Smooth muscle cell (in vitro differentiated cells): ENCODE measurements around the gene TEP1. TPM values are rescaled to one million over a fixed set of nuclear protein-coding genes. Genes with fewer than 3 reads are reported as not detected.

Experiments used
- DNase-seq: peaks from one replicate; lab custom pipeline; 2025; ENCODE audit not compliant: unreplicated experiment; lab: John Stamatoyannopoulos, UW
- H2AFZ ChIP-seq: fragments of 200-600 bp; sonication (generic); 2 replicates; pipeline ENCODE4 v1.6.0; 2016; ENCODE audit warnings: antibody characterized with exemption, low read depth, mild to moderate bottlenecking
- H3F3A ChIP-seq: fragments of 200-600 bp; sonication (generic); 2 replicates; pipeline ENCODE4 v1.6.0; 2017; ENCODE audit warnings: antibody characterized with exemption, low read depth
- H3K27ac ChIP-seq: fragments of 200-600 bp; sonication (generic); 2 replicates; pipeline ENCODE4 v1.5.1; 2016; ENCODE audit warnings: low read depth, mild to moderate bottlenecking
- H3K27me3 ChIP-seq: fragments of 200-600 bp; sonication (generic); 2 replicates; pipeline ENCODE4 v1.6.1; 2016; ENCODE audit warnings: low read depth, mild to moderate bottlenecking
- H3K36me3 ChIP-seq: fragments of 200-600 bp; sonication (generic); 2 replicates; pipeline ENCODE4 v1.5.1; 2016; ENCODE audit warnings: low read depth
- H3K4me1 ChIP-seq: fragments of 200-600 bp; sonication (generic); 2 replicates; pipeline ENCODE4 v1.5.1; 2016; ENCODE audit warnings: low read depth
- H3K4me2 ChIP-seq: fragments of 200-600 bp; sonication (generic); 2 replicates; pipeline ENCODE4 v1.6.0; 2016; ENCODE audit warnings: mild to moderate bottlenecking
- H3K4me3 ChIP-seq: fragments of 200-600 bp; sonication (generic); 2 replicates; pipeline ENCODE4 v1.5.1; 2016; ENCODE audit warnings: mild to moderate bottlenecking
- H3K79me2 ChIP-seq: fragments of 200-600 bp; sonication (generic); 2 replicates; pipeline ENCODE4 v1.6.0; 2016; ENCODE audit warnings: low read depth, mild to moderate bottlenecking
- H3K9ac ChIP-seq: fragments of 200-600 bp; sonication (generic); 2 replicates; pipeline ENCODE4 v1.6.0; 2016; ENCODE audit warnings: low read depth
- H3K9me3 ChIP-seq: fragments of 200-600 bp; sonication (generic); replicated peaks from 2 replicates; pipeline ENCODE4 v1.5.1; 2016; ENCODE audit warnings: low read depth
- H4K20me1 ChIP-seq: fragments of 200-600 bp; sonication (generic); 2 replicates; pipeline ENCODE4 v1.6.0; 2016; ENCODE audit warnings: low read depth
- WGBS: methylation state at CpG from one replicate; pipeline ENCODE4 v1.1.7; 2016; ENCODE audit warnings: low lambda C conversion rate; 5-methylcytosine and 5-hydroxymethylcytosine counted together
- polyA plus RNA-seq: library from polyadenylated mRNA; unstranded; fragments of >200 nt; fragmentation: Nextera tagmentation; extraction: Ambion mirVana; gene quantifications from 2 replicates; pipeline ENCODE4 v1.2.1, GENCODE V29; 2016
- total RNA-seq: library from RNA; depleted of rRNA; stranded (reverse); fragments of >200 nt; gene quantifications from 2 replicates; pipeline ENCODE4 v1.2.3, GENCODE V29; 2014
- TF ChIP-seq, protein P1 (sequence below): fragments of 200-600 bp; sonication (generic); IDR thresholded peaks from 2 replicates; pipeline ENCODE4 v1.5.1; 2017; ENCODE audit warnings: borderline replicate concordance, mild to moderate bottlenecking, antibody characterized with exemption; ENCODE audit not compliant: insufficient read depth, poor library complexity, severe bottlenecking

Gene TEP1
- total and polyA plus RNA-seq, 2 experiments from 2014 or later, result 4.0 to 10.3 TPM

GRCh38 chr14:20403521-20403920, 9.8 kb downstream of the TEP1 start:
- Histone ChIP-seq H3F3A (no peaks in the 10 kb centered on the region), H3K36me3 (peaks cover 14% of the 10 kb centered on the region), H4K20me1 (no peaks in the 10 kb centered on the region), H3K27me3 (no peaks in the 10 kb centered on the region), H3K4me3 (no peak overlapping the region), H2AFZ (no peak overlapping the region), H3K27ac (no peak overlapping the region), H3K9ac (no peak overlapping the region), H3K79me2 (peaks cover 5% of the 10 kb centered on the region), H3K4me2 (no peak overlapping the region), H3K9me3 (no peaks in the 10 kb centered on the region), H3K4me1 (no peaks in the 10 kb centered on the region)
- TF ChIP-seq, protein P1, sequence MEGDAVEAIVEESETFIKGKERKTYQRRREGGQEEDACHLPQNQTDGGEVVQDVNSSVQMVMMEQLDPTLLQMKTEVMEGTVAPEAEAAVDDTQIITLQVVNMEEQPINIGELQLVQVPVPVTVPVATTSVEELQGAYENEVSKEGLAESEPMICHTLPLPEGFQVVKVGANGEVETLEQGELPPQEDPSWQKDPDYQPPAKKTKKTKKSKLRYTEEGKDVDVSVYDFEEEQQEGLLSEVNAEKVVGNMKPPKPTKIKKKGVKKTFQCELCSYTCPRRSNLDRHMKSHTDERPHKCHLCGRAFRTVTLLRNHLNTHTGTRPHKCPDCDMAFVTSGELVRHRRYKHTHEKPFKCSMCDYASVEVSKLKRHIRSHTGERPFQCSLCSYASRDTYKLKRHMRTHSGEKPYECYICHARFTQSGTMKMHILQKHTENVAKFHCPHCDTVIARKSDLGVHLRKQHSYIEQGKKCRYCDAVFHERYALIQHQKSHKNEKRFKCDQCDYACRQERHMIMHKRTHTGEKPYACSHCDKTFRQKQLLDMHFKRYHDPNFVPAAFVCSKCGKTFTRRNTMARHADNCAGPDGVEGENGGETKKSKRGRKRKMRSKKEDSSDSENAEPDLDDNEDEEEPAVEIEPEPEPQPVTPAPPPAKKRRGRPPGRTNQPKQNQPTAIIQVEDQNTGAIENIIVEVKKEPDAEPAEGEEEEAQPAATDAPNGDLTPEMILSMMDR, result no peak
- no peak for DNase-seq
- WGBS, result 96% methylated on average over 11 of the region's 11 CpGs

DNA sequence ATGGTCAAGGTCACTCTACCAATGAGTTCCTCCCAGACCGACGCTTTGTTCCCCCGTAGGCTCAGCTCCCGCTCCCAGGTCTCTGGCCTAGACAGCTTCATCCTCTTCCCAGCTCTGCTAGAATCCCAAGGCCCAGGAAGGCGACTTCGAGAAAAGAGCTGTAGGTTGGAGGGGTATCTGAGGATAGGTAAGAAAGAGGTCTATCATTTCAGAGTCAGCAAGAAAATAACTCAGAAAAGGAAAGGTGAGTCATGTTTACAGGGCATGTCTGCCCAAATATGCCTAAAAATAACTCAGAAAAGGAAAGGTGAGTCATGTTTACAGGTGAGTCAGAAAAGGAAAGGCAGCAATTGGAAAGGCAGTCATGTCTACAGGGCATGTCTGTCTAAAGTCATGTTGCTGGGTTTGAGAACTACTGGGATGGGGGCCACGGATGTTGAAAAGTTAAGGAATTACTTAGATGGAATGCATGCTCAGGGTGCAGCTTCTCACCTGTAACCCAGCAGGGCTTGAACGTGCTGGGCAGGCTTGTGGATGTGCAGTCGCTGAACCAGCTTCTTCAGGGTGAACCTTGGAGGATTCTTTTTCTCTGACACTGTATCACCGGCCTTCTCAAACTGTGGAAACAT, 12.2 kb downstream of the TEP1 start:
- H3K27me3 ChIP-seq, result no peaks in the 10 kb centered on the region
- TF ChIP-seq, protein P1, result no peak
- peak overlapping the region; percentile 90 for H3K27ac ChIP-seq
- no peaks in the 10 kb centered on the region for H3F3A ChIP-seq
- H3K79me2 ChIP-seq, result peaks cover 5% of the 10 kb centered on the region
- H3K4me1 ChIP-seq, result no peaks in the 10 kb centered on the region
- H3K9me3 ChIP-seq, result no peaks in the 10 kb centered on the region
- DNase-seq, result no peak
- 87% methylated on average over 10 of the region's 10 CpGs for WGBS
- no peaks in the 10 kb centered on the region for H4K20me1 ChIP-seq
- H2AFZ ChIP-seq, result no peak overlapping the region
- no peak overlapping the region for H3K4me2 ChIP-seq
- no peak overlapping the region for H3K4me3 ChIP-seq
- peaks cover 7% of the 10 kb centered on the region for H3K36me3 ChIP-seq
- H3K9ac ChIP-seq, result peak overlapping the region; percentile 60

DNA sequence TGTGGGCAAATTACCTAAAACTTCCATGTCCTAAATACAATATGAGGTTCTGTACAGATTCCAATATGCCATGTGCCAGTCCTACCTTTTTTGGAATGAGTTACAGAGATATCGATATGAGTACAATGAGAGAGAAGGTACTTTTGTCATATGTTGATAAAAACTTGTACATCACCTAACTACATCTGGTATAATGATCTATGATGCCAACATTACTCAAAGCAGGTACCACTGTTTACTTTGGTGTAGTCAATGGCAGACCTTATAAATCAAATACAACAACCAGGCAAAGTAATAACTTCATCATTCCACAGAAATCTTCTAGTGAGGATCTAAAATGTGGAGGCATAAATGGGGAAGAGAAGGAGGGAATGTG, 12.7 kb downstream of the TEP1 start:
- Histone ChIP-seq H3K9ac (no peak overlapping the region), H3K4me3 (no peak overlapping the region), H3K27me3 (no peaks in the 10 kb centered on the region), H3K79me2 (peaks cover 3% of the 10 kb centered on the region), H4K20me1 (no peaks in the 10 kb centered on the region), H2AFZ (no peak overlapping the region), H3K36me3 (peaks cover 7% of the 10 kb centered on the region), H3K9me3 (no peaks in the 10 kb centered on the region), H3F3A (no peaks in the 10 kb centered on the region), H3K4me2 (no peak overlapping the region), H3K4me1 (no peaks in the 10 kb centered on the region), H3K27ac (peak overlapping the region; percentile 90)
- TF ChIP-seq, protein P1, result no peak
- no peak for DNase-seq
- 100% methylated on average over 1 of the region's 1 CpG for WGBS

- H3K4me2 ChIP-seq, result no peak overlapping the region
- no peak overlapping the region for H2AFZ ChIP-seq
- no peaks in the 10 kb centered on the region for H3F3A ChIP-seq
- no peak overlapping the region for H3K27ac ChIP-seq
- H3K79me2 ChIP-seq, result no peaks in the 10 kb centered on the region
- DNase-seq, result no peak
- H3K9ac ChIP-seq, result no peak overlapping the region
- H3K36me3 ChIP-seq, result peaks cover 7% of the 10 kb centered on the region
- no peaks in the 10 kb centered on the region for H3K9me3 ChIP-seq
- TF ChIP-seq, protein P1, result no peak
- WGBS, result 96% methylated on average over 3 of the region's 3 CpGs
- no peaks in the 10 kb centered on the region for H3K4me1 ChIP-seq
- no peaks in the 10 kb centered on the region for H3K27me3 ChIP-seq
- H3K4me3 ChIP-seq, result no peak overlapping the region
- no peaks in the 10 kb centered on the region for H4K20me1 ChIP-seq
Measured at GRCh38 chr14:20397511-20397910, 15.8 kb downstream of the TEP1 start.
